Skin epidermis (tissue), 12 donors: Measurements from ENCODE around the gene DNAH11.

ENCODE experiments used
- H3K27ac ChIP-seq, 21 experiments: fragments of 200-600 bp; sonication (generic) in 11 of 21; one replicate each; pipeline ENCODE4 v1.5.0; 2020; ENCODE audit warnings: mild to moderate bottlenecking in 3 of 21, inconsistent platforms in 2 of 21, moderate library complexity in 2 of 21
- H3K4me3 ChIP-seq, 7 experiments: fragments of 200-600 bp; sonication (generic) in 2 of 7; one replicate each; pipeline ENCODE4 v1.5.0; 2020; ENCODE audit warnings: inconsistent platforms in 2 of 7, mild to moderate bottlenecking in 2 of 7, moderate library complexity in 1 of 7

The DNAH11 gene

DNA sequence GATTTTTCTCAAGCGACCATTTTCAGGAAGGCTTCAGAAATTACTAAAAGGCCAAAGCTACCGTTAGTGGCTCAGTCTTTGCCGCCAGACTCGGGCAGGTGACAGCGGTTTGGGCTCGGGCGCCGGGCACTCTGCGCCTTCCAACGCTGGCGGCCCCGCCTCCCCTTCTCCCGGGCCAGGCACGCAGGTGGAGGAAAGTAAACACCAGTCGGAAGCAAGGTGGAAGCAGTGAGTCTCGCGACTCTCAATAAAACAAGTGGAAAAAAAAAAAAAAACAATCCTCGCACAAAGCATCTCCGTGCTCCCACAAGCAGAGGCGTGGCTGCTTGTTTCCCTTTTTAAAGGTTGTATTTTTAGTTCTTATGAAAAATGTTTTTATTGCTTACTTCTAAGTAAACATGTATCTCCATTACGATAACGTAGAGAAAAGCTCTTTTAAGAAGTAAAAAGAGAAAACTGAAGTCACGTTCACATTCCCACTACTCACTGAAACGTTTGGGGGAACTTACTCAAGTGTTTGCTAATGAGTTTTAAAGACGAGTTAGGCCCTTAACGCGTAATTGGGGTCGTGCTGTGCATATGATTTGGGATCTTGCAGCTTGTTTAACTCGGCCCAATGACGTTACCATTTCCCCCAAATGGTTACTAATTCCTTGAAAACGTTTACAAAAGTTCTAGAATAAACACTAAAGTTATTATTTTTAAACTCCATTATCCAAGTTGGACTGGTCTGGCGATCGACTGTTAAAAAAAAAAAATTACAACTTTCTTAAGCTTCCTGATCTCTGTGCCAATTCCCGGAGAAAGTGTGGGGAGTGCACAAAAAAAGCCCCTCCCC, 402.0 kb downstream of the DNAH11 start:
- Histone ChIP-seq H3K27ac (peak overlapping the region in 18 of 21 experiments; percentile 7 to 90 (median 85)), H3K4me3 (peak overlapping the region; percentile 53 to 76 (median 61))

DNA sequence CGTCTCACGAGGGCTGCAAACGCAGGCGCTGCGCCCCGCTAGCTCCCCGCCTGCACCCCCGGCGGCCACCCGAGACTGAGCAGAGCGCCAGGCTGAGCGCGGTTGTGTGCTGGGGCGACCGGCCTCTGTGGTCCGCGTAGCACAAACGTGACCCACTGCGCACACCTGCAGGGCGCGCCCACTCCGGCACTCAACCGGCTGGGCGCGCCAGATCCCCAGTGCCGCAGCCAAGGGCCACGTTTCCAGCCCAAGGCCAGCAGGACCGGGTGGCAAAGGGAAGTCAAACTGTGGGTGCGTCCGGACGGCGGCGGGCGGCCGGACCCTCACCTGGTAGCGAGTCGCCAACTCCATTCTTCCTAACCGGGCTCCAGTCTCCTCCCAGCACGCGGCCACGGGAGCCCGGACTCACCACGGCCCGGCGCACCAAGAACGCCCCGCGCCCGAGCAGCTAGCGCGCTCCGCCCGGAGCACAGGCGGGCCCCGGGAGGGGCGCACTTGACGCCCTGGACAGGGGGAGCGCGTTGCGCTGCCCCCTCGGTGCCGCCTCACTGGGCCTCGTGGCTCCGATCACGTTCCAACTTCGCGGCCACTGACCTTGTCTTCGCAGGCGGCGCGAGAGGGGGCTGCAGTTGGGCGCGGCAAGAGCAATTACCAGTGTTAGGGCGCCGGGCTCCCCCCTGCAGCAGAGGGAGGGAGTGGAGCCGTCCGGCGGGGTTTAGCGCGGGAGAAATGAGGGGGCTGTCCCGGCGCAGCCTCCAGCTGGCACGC, 402.8 kb downstream of the DNAH11 start, which contains the start of gene CDCA7L:
TSS of gene CDCA7L (minus strand) at position 446 of the 768 bp plus-strand sequence. CDS start at position 351, 95 bp downstream.
- peak within 1 kb of the TSS; percentile 53 to 76 (median 61) for H3K4me3 ChIP-seq
- peak within 1 kb of the TSS; percentile 7 to 90 (median 82) for H3K27ac ChIP-seq

DNA sequence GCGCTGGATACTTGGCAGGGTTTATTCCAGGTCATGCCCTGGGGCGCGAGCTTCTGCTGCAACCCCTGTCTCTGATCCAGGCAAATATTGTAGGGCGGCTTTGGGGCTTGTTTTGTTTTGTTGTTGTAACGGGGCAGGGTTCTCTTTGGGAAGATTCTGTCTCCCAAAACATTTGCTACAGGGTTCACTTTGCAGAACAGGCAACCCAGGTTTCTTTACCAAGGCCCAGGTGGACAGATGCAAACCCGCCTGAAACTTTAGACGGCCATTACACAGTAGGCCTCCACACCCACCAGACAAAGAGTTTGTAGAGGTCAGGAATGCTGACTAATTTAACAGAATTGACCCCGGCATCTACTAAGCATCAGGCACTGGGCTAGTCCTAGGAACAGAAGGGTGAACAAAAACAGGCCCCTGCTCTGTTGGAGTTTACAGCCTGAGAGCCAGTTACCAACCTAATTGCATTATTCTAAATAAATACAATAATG, 403.4 kb downstream of the DNAH11 start:
- H3K4me3 ChIP-seq: peak overlapping the region; percentile 53 to 76 (median 61)
- peak overlapping the region in 17 of 21 experiments; percentile 7 to 90 (median 86) for H3K27ac ChIP-seq

DNA sequence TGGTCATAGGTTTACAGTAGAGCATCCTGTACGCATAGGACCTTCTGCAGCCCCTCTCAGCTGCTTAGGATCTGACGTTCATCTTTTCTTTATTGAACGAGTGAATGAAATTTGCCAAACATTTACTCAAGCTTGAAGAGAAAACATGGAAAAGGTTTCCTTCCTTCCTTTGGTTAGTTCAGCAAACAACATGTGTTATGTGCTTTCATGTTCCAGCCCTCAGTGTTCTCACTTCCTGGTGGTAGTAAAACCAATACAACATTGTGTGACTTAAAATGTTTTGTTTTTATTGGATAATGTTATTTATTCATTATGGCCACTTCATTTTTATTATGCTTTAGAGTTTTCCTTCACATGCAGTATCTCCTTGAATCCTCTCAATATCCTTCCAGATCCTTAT, 404.2 kb downstream of the DNAH11 start:
- Histone ChIP-seq H3K27ac (no peak overlapping the region), H3K4me3 (no peak overlapping the region)

DNA sequence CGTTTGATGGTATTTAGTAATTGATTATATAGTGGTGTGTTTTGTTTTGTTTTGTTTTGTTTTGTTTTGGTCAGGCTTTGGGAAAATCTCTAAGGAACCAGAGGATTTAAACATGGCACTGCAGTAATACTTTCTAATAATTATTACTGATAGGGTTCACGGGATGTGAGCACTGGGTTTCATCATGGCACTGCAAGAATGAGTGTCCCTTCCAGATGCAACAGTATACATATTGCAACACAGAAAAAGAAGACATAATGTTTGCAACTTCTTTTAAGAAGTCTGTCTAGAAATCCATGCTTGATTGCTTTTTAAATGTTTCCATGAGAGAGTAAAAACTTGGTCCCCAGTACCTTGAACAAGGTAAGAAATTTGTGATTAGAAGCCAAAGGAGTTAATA, 405.1 kb downstream of the DNAH11 start:
- Histone ChIP-seq H3K27ac (no peak overlapping the region), H3K4me3 (no peak overlapping the region)

DNA sequence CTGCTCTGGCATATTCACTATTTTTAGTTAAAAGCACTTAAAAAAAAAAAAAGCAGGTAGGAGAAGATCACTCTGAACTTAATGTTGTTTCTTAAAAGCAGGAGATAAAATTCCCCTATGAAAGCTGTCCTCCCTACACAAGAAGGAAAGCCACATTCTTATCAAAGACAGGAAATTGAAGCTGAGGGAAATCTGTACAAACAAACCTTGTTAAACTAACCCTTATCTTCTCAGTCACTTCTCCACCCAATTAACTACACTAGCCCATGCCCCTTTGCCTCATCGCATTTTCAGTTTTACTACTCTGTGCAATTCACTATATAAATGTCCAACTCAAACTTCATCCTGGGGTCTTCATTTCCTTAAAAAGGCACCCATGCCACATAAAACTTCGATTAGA, 405.5 kb downstream of the DNAH11 start:
- no peak overlapping the region for H3K4me3 ChIP-seq
- H3K27ac ChIP-seq: no peak overlapping the region

DNA sequence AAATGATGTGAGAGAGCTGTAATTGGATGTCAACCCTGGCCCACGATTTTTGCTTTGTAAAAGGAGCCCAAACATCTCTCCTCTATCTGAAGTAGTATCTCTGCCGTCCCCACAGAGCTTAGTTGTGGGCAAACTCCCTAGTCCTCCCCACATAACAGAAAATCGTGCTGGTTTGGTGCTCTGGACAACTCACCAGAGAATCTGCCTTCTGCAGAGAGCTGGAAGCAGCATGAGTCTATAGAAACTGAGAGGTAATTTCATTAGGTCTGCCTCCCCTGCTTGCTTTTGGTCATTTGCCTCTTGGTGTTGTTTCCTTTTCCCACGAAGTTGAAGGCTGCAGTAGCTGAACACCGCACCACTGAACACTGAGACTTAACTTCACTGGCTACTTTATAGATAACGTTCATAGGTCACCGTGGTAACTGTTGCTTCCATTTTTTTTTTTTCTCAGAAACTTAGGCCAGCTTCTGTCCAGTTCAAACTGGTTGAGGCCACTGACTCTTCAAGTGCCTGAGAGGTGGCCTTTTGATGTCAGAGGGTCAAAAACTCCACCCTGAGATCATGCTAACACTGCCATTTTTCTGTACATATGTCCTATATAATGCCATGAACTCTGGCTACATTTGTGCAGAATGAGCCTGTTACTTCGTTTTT, 406.2 kb downstream of the DNAH11 start:
- no peak overlapping the region for H3K27ac ChIP-seq
- no peak overlapping the region for H3K4me3 ChIP-seq
